ENCODE measurements around the gene CCNF.

GRCh38 chr16:2468725-2469398 lies 39.6 kb downstream of the CCNF start:
- no peak for TF ChIP-seq CTCF (IDR thresholded peaks at IDR 0.05)
- no peak for TF ChIP-seq EZH2 (IDR thresholded peaks at IDR 0.05)
- TF ChIP-seq EZH2phosphoT487 (IDR thresholded peaks at IDR 0.05): no peak
